VCaP (cell line): ENCODE results near the gene IL1B.
"Not testable (repeated sequence)": the region's sequence is repeated elsewhere in the genome, so short reads cannot be mapped to it uniquely, and the experiment has no call there.

Experiments
- H3K27ac ChIP-seq: fragments of 450-650 bp; 2 replicates; pipeline ENCODE4 v1.5.1; 2017
- CTCF ChIP-seq: fragments of 450-650 bp; conservative IDR thresholded peaks from 2 replicates; pipeline ENCODE4 v1.5.1; 2017; ENCODE audit warnings: mild to moderate bottlenecking, moderate library complexity

The IL1B gene

DNA sequence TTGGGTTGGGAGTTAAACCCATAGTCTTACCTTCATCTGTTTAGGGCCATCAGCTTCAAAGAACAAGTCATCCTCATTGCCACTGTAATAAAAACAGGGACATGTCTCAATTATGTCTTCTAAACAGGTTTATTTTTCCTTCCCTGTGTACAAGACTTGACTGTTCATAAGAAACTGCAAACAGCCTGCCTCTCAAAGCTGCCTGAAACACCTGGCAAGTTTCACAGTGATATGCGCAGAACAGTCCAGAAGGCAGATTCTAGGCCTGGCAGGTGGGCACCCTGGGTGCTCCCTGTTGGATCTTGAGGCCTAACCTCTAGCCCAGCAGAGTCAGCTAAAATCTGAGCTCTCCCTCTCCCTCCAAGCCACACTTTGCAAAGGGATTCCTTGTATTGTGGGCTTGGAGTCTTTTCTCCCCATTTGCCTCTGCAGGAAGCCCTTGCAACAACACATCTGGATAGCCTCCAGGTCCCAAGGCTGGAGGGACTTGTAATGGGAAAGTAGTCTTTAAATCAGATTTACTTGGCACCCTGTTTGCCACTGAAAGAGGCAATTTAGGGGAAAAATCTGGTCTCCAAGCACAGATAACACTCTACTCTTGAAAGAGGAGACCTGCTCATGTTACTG is 930 bp downstream of the IL1B start:
- TF ChIP-seq CTCF = no peak
- no peak overlapping the region for H3K27ac ChIP-seq

DNA sequence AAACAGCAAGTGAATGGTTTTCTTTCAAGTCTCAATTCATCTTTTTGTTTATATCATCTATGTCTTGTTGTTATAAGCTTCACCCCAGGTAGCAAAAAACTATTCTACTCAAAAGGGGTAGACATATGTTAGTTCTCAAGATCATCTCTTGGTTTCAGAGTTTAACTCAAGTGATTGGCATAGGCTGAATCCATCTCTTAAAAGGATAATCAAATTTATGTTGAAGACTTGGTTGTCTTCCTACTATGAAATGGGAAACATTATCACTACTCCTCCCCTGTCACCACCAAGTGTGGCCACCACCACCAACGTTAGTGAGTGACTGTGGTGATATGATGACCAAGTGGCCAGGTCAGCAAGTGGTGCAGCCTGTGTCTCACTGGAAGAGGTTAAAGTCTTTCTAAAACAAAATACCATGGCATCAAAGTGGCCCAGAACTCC is 1.5 kb downstream of the IL1B start:
- no peak overlapping the region for H3K27ac ChIP-seq

DNA sequence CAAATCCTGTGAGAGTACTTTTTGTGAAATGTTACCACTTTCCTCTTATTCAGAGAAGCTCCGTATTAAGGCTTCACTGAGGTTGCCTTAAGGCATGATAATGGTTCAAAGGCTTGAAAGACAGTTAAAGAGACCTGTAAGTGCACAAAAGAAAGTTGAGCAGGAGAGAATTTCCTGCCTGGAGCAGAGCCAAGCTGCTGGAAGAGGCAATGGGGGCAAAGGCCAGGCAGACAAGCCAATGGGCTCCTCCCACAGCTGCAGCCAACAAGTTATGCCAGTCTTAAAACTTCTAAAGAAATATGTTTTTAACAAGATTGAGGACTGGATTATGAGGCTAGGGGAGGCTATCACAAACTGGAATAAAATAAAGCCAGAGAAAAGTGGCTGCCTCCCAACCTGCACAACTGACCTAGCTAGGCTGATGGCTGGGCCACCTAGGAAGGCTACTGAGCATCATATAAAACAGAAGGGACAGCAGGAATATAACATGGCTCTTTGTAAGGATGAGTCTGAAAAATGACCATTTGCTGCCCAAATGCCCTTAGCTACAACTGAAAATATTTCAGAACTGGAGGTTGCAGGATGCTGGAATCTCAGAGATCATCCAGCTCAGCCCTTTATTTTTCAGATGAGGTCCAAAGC is 2.1 kb downstream of the IL1B start:
- no peak for TF ChIP-seq CTCF
- no peak overlapping the region for H3K27ac ChIP-seq

More for the DNA sequence above, 1.5 kb downstream of the IL1B start:
- TF ChIP-seq CTCF = no peak

DNA sequence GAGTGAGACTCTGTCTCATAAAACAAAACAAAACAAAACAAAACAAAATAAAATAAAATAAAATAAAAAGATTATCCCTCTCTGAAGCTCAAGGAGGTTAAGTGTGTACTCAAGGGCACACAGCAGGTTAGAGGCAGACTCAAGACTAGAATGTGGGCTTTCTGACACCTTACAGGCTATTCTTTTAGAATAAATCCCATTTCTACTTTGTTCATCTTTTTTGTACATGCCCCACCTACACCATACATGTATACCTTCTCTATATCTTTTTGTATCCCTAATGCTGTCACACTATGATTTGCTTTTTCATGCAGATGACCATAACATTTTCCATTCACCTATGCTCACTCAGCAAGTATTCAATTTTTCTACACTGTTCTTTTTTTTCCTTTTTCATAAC is 2.6 kb downstream of the IL1B start:
- TF ChIP-seq CTCF = no peak
- H3K27ac ChIP-seq = no peak overlapping the region

- H3K27ac ChIP-seq = not testable (repeated sequence)
Observed at GRCh38 chr2:112833639-112833931, 3.0 kb downstream of the IL1B start.

- no peak for TF ChIP-seq CTCF
- H3K27ac ChIP-seq = no peak overlapping the region
Observed at GRCh38 chr2:112832841-112833638, 3.5 kb downstream of the IL1B start.

DNA sequence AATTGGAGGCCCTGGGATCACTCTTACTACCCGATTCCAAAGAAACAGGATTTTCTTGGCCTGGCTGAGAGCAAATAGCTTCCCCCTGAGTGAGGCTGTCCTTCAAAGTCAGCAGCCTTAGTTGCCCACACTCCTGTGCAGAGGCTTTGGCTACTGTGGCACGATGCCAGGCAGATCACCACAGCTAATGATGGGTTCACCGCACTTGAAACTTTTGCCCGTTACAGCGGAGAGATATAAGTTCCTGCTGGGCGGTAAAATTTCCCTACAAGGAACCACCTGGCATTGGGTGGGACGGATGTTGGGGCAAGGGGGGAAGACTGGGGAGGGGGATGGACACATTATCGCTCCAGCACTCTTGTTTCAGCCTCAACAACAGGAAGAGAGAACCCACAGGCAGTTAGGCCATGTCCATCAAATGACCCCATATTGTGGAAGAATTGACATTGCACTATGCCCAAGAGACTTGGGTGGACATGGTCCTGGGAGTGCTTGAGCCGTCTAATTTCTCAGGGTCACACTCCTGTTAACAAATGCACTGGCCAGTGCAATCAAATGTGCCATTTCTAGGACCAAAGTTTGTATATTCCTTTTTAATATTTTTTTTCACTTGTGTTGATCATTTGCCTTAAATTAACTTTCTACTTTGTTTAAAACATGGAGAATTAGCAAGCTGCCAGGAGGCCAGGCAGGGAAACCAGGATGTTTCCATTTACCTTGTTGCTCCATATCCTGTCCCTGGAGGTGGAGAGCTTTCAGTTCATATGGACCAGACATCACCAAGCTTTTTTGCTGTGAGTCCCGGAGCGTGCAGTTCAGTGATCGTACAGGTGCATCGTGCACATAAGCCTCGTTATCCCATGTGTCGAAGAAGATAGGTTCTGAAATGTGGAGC is 4.4 kb downstream of the IL1B start:
- no peak overlapping the region for H3K27ac ChIP-seq
- TF ChIP-seq CTCF = no peak
